ENCODE measurements around the gene RIMBP3C.
"Not testable (repeated sequence)": the region's sequence is repeated elsewhere in the genome, so short reads cannot be mapped to it uniquely, and the experiment has no call there.

RIMBP3C gene

DNA sequence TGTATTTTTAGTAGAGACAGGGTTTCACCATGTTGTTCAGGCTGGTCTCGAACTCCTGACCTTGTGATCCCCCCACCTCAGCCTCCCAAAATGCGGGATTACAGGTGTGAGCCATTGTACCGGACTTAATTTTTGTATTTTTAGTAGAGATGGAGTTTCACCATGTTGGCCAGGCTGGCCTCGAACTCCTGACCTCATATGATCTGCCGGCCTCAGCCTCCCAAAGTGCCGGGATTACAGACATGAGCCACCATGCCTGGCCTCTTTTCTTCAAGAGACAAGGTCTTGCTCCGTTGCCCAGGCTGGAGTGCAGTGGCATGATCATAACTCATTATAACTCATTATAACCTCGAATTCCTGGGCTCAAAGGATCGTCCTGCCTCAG, 29.4 kb upstream of the RIMBP3C start:
- H3K36me3 ChIP-seq (ENCODE audit: insufficient read depth, low read length); H3K9ac ChIP-seq (ENCODE audit: low read depth, low read length, poor library complexity, severe bottlenecking); H3K9me3 ChIP-seq (ENCODE audit: insufficient read depth, low read depth, low read length); H3K9me2 ChIP-seq (replicated peaks; ENCODE audit: low read depth, low read length); H3K4me1 ChIP-seq (ENCODE audit: insufficient read depth, low read length, poor library complexity, severe bottlenecking); H3K27me3 ChIP-seq (ENCODE audit: insufficient read depth, low read length, poor library complexity, severe bottlenecking); H3K4me2 ChIP-seq (ENCODE audit: low read depth, low read length, poor library complexity, severe bottlenecking); H3F3A ChIP-seq (ENCODE audit: low read depth); H2AFZ ChIP-seq (ENCODE audit: low read length); H3K4me3 ChIP-seq (ENCODE audit: low read length, poor library complexity, severe bottlenecking): not testable (repeated sequence)
- Histone ChIP-seq H4K20me1 (ENCODE audit: insufficient read depth, low read length, poor library complexity, severe bottlenecking) (peaks cover 83% of the 10 kb centered on the region), H3K79me2 (ENCODE audit: insufficient read depth, low read length) (peaks cover 94% of the 10 kb centered on the region)

DNA sequence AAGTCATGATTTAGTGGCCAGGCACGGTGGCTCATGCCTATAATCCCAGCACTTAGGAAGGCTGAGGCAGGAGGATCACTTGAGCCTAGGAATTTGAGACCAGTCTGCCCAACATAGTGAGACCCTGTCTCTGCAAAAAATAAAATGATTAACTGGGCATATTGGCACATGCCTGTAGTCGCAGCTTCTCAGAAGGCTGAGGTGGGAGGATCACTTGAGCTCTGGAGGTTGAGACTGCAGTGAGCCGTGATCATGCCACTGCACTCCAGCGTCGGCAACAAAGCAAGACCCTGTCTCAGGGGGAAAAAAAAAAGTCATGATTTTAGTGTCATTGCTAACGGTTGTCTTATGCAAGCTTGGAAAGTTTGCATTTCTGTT, 28.2 kb upstream of the RIMBP3C start:
- Histone ChIP-seq H3K9ac (ENCODE audit: low read depth, low read length, poor library complexity, severe bottlenecking) (no peak overlapping the region), H3K4me3 (ENCODE audit: low read length, poor library complexity, severe bottlenecking) (no peak overlapping the region), H3K27me3 (ENCODE audit: insufficient read depth, low read length, poor library complexity, severe bottlenecking) (no peaks in the 10 kb centered on the region), H2AFZ (ENCODE audit: low read length) (no peak overlapping the region), H3K4me1 (ENCODE audit: insufficient read depth, low read length, poor library complexity, severe bottlenecking) (no peaks in the 10 kb centered on the region), H3K9me2 (replicated peaks; ENCODE audit: low read depth, low read length) (no peaks in the 10 kb centered on the region), H3F3A (ENCODE audit: low read depth) (no peaks in the 10 kb centered on the region), H3K79me2 (ENCODE audit: insufficient read depth, low read length) (peaks cover 94% of the 10 kb centered on the region), H3K36me3 (ENCODE audit: insufficient read depth, low read length) (peaks cover 9% of the 10 kb centered on the region; the same call in 1 of the 2 replicates), H3K4me2 (ENCODE audit: low read depth, low read length, poor library complexity, severe bottlenecking) (no peak overlapping the region), H3K9me3 (ENCODE audit: insufficient read depth, low read depth, low read length) (no peaks in the 10 kb centered on the region), H4K20me1 (ENCODE audit: insufficient read depth, low read length, poor library complexity, severe bottlenecking) (peaks cover 82% of the 10 kb centered on the region)
- TF ChIP-seq EZH2phosphoT487 (IDR thresholded peaks at IDR 0.05; ENCODE audit: borderline replicate concordance) = no peak
- TF ChIP-seq, protein P1, sequence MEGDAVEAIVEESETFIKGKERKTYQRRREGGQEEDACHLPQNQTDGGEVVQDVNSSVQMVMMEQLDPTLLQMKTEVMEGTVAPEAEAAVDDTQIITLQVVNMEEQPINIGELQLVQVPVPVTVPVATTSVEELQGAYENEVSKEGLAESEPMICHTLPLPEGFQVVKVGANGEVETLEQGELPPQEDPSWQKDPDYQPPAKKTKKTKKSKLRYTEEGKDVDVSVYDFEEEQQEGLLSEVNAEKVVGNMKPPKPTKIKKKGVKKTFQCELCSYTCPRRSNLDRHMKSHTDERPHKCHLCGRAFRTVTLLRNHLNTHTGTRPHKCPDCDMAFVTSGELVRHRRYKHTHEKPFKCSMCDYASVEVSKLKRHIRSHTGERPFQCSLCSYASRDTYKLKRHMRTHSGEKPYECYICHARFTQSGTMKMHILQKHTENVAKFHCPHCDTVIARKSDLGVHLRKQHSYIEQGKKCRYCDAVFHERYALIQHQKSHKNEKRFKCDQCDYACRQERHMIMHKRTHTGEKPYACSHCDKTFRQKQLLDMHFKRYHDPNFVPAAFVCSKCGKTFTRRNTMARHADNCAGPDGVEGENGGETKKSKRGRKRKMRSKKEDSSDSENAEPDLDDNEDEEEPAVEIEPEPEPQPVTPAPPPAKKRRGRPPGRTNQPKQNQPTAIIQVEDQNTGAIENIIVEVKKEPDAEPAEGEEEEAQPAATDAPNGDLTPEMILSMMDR (conservative IDR thresholded peaks at IDR 0.05; ENCODE audit: low read length) = no peak

DNA sequence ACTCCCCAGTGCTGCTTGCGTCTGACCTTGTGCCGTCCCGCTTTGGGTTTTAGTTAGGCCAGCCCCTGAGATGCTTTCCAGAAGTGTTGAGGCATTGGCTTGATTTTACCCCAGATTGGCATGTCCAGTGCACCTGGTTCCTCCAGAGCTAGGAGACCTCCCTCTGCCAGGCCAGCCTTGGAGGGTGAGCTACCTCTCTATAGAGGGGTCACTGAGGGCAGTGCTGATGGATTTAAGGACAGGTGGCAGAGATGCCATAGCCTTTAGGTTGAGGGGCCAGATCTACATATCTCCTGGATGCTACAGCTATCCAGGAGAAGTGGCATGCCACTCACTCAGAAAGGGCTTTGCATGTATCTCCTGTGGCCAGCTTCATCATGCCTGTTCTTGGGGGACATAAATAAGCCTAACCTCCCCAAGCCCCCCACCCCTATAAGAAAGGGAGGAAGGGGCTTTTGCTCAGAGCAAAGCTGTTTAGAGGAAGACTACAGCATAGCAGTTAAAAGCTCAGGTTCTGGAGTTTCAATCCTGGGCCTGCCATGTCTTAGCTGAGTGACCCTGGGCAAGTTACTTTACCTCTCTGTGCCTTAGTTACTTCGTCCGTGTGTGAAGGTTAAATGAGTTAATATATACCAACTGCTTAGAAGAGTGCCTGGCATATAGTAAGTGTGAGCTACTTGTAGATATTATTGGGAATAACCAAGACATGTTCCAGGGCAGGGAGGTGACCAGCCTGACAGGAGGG, 22.7 kb upstream of the RIMBP3C start:
- Histone ChIP-seq H2AFZ (ENCODE audit: low read length) (no peak overlapping the region), H3K36me3 (ENCODE audit: insufficient read depth, low read length) (peaks cover 3% of the 10 kb centered on the region; the same call in 1 of the 2 replicates), H3K4me3 (ENCODE audit: low read length, poor library complexity, severe bottlenecking) (peak overlapping the region; percentile 15), H3K27me3 (ENCODE audit: insufficient read depth, low read length, poor library complexity, severe bottlenecking) (no peaks in the 10 kb centered on the region), H3K9me2 (replicated peaks; ENCODE audit: low read depth, low read length) (no peaks in the 10 kb centered on the region), H4K20me1 (ENCODE audit: insufficient read depth, low read length, poor library complexity, severe bottlenecking) (peaks cover 90% of the 10 kb centered on the region), H3F3A (ENCODE audit: low read depth) (no peaks in the 10 kb centered on the region), H3K4me1 (ENCODE audit: insufficient read depth, low read length, poor library complexity, severe bottlenecking) (peaks cover 49% of the 10 kb centered on the region), H3K4me2 (ENCODE audit: low read depth, low read length, poor library complexity, severe bottlenecking) (peak overlapping the region; percentile 94), H3K79me2 (ENCODE audit: insufficient read depth, low read length) (peaks cover 99% of the 10 kb centered on the region), H3K9me3 (ENCODE audit: insufficient read depth, low read depth, low read length) (no peaks in the 10 kb centered on the region), H3K9ac (ENCODE audit: low read depth, low read length, poor library complexity, severe bottlenecking) (peak overlapping the region; percentile 22)
- TF ChIP-seq, protein P1 (conservative IDR thresholded peaks at IDR 0.05; ENCODE audit: low read length) = no peak
- TF ChIP-seq EZH2phosphoT487 (IDR thresholded peaks at IDR 0.05; ENCODE audit: borderline replicate concordance) = no peak

DNA sequence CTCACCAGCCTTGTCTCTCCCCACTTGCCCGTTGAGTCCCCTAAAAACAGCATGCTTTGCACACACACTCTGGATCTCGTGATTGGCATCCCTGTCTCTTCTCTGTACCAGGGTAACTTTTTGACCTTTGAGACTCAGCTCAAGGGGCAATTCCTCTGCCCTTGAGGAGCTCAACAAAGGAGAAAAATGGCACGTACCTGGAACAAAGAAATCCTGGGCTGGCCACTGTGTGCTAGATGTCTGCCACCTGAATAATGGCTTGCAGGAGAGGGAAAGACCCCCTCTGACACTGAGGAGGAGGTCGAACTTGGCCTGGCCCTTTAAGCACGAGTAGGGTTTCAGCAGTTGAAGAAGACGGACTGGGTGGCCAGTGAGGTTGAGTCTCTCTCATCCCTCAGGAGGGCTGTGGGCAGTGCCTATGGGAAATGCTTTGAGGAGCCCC, 22.1 kb upstream of the RIMBP3C start:
- Histone ChIP-seq H4K20me1 (ENCODE audit: insufficient read depth, low read length, poor library complexity, severe bottlenecking) (peaks cover 92% of the 10 kb centered on the region), H2AFZ (ENCODE audit: low read length) (no peak overlapping the region), H3K4me3 (ENCODE audit: low read length, poor library complexity, severe bottlenecking) (peak overlapping the region; percentile 15), H3K9ac (ENCODE audit: low read depth, low read length, poor library complexity, severe bottlenecking) (peak overlapping the region; percentile 22), H3K27me3 (ENCODE audit: insufficient read depth, low read length, poor library complexity, severe bottlenecking) (peaks cover 1% of the 10 kb centered on the region), H3K36me3 (ENCODE audit: insufficient read depth, low read length) (no peaks in the 10 kb centered on the region; the same call in 1 of the 2 replicates), H3K9me3 (ENCODE audit: insufficient read depth, low read depth, low read length) (no peaks in the 10 kb centered on the region), H3F3A (ENCODE audit: low read depth) (no peaks in the 10 kb centered on the region), H3K4me1 (ENCODE audit: insufficient read depth, low read length, poor library complexity, severe bottlenecking) (peaks cover 51% of the 10 kb centered on the region), H3K79me2 (ENCODE audit: insufficient read depth, low read length) (peaks cover 100% of the 10 kb centered on the region), H3K9me2 (replicated peaks; ENCODE audit: low read depth, low read length) (no peaks in the 10 kb centered on the region), H3K4me2 (ENCODE audit: low read depth, low read length, poor library complexity, severe bottlenecking) (peak overlapping the region; percentile 94)
- no peak for TF ChIP-seq EZH2phosphoT487 (IDR thresholded peaks at IDR 0.05; ENCODE audit: borderline replicate concordance)
- TF ChIP-seq, protein P1 (conservative IDR thresholded peaks at IDR 0.05; ENCODE audit: low read length) = no peak

Measured in Loucy (cell line).